Activated CD4-positive, alpha-beta T cell treated with anti-CD3 and anti-CD28 coated beads, Interleukin-2, amount 50 U/mL, for 48 hours (primary cell): Measurements from ENCODE around the gene CEP131.

Experiments
- DNase-seq, 2 experiments: peaks; one replicate each; pipeline ENCODE4 v3.0.0-alpha.2; 2020

CEP131 gene

GRCh38 chr17:81221371-81221841, 1.4 kb downstream of the CEP131 start:
- no peak for DNase-seq

- DNase-seq, result no peak
Observed at GRCh38 chr17:81219476-81220180, 3.1 kb downstream of the CEP131 start.

GRCh38 chr17:81218991-81219390, 3.8 kb downstream of the CEP131 start:
- no peak for DNase-seq

GRCh38 chr17:81218459-81218858, 4.3 kb downstream of the CEP131 start:
- DNase-seq, result no peak

GRCh38 chr17:81217491-81217890, 5.3 kb downstream of the CEP131 start:
- no peak for DNase-seq

GRCh38 chr17:81213978-81214377, 8.8 kb downstream of the CEP131 start:
- no peak for DNase-seq

GRCh38 chr17:81212365-81212764, 10.4 kb downstream of the CEP131 start:
- no peak for DNase-seq

GRCh38 chr17:81210868-81211267, 11.9 kb downstream of the CEP131 start:
- DNase-seq, result no peak

- no peak for DNase-seq
Observed at GRCh38 chr17:81210466-81210865, 12.3 kb downstream of the CEP131 start.

- no peak for DNase-seq
Observed at GRCh38 chr17:81209141-81209540, 13.6 kb downstream of the CEP131 start.

- no peak for DNase-seq
Observed at GRCh38 chr17:81208651-81209050, 14.1 kb downstream of the CEP131 start.

- no peak for DNase-seq
Observed at GRCh38 chr17:81207610-81208581, 14.9 kb downstream of the CEP131 start.

GRCh38 chr17:81206657-81207056, 16.1 kb downstream of the CEP131 start:
- no peak for DNase-seq

- DNase-seq, result no peak
Observed at GRCh38 chr17:81206166-81206565, 16.6 kb downstream of the CEP131 start.

- no peak for DNase-seq
Observed at GRCh38 chr17:81204578-81204977, 18.2 kb downstream of the CEP131 start.

- DNase-seq, result no peak
Observed at GRCh38 chr17:81203136-81203535, 19.6 kb downstream of the CEP131 start.

- no peak for DNase-seq
Observed at GRCh38 chr17:81202318-81202717, 20.4 kb downstream of the CEP131 start.

- DNase-seq, result peak; percentile 16 to 26
Observed at GRCh38 chr17:81200695-81201580, 21.8 kb downstream of the CEP131 start.

GRCh38 chr17:81200201-81200600, 22.6 kb downstream of the CEP131 start:
- DNase-seq, result no peak

GRCh38 chr17:81199482-81199830, 23.3 kb downstream of the CEP131 start:
- no peak for DNase-seq

GRCh38 chr17:81198826-81199481, 23.8 kb downstream of the CEP131 start:
- DNase-seq, result no peak

- DNase-seq, result no peak
Observed at GRCh38 chr17:81197831-81198490, 24.8 kb downstream of the CEP131 start.
